Keratinocyte (primary cell): Measurements from ENCODE around the gene FKBP5. TPM values are rescaled to one million over a fixed set of nuclear protein-coding genes. Genes with fewer than 3 reads are reported as not detected.
"Not testable (repeated sequence)": the region's sequence is repeated elsewhere in the genome, so short reads cannot be mapped to it uniquely, and the experiment has no call there.

ENCODE experiments used
- DNase-seq: peaks from one replicate; pipeline ENCODE4 v3.0.0-alpha.2; 2011; ENCODE audit warnings: low read depth, missing footprints, low spot score
- FAIRE-seq: peaks from 2 replicates; lab custom pipeline; 2011; peaks lifted over from hg19 to GRCh38; lab: Jason Lieb, UNC
- H2AFZ ChIP-seq: 2 replicates; pipeline ENCODE4 v1.6.0; 2012; ENCODE audit warnings: low read length, control low read depth, inconsistent platforms; ENCODE audit not compliant: control insufficient read depth
- H3K27ac ChIP-seq: 2 replicates; pipeline ENCODE4 v1.5.1; 2011; ENCODE audit warnings: low read length; ENCODE audit not compliant: control insufficient read depth, insufficient read depth
- H3K27me3 ChIP-seq: 3 replicates; pipeline ENCODE4 v1.6.0; 2011; ENCODE audit warnings: low read length; ENCODE audit not compliant: control insufficient read depth, insufficient read depth; ENCODE audit errors: extremely low read depth
- H3K36me3 ChIP-seq, 2 experiments: 2 replicates in 1 of 2; 3 replicates in 1 of 2; pipeline ENCODE4 v1.5.1; 2011; ENCODE audit warnings: low read length in 2 of 2, mild to moderate bottlenecking in 1 of 2; ENCODE audit not compliant: control insufficient read depth in 2 of 2, insufficient read depth in 2 of 2; ENCODE audit errors: extremely low read depth in 1 of 2
- H3K4me1 ChIP-seq: 3 replicates; pipeline ENCODE4 v1.5.1; 2011; ENCODE audit warnings: low read length; ENCODE audit not compliant: control insufficient read depth, insufficient read depth; ENCODE audit errors: extremely low read depth
- H3K4me2 ChIP-seq: 3 replicates; pipeline ENCODE4 v1.6.0; 2011; ENCODE audit warnings: low read depth, low read length; ENCODE audit not compliant: control insufficient read depth, insufficient read depth; ENCODE audit errors: extremely low read depth
- H3K4me3 ChIP-seq, 3 experiments: fragments of 200-600 bp in 1 of 3; sonication (generic) in 1 of 3; 2 replicates in 2 of 3; 3 replicates in 1 of 3; pipeline ENCODE4 v1.5.1; 2011 to 2016; ENCODE audit warnings: low read length in 3 of 3, mild to moderate bottlenecking in 3 of 3, control low read depth in 2 of 3, inconsistent platforms in 1 of 3, low read depth in 1 of 3, mixed read lengths in 1 of 3, mixed run types in 1 of 3, moderate library complexity in 1 of 3; ENCODE audit not compliant: control insufficient read depth in 2 of 3, insufficient read depth in 2 of 3; ENCODE audit errors: extremely low read depth in 1 of 3
- H3K79me2 ChIP-seq: 2 replicates; pipeline ENCODE4 v1.6.0; 2012; ENCODE audit warnings: low read length; ENCODE audit not compliant: control insufficient read depth, insufficient read depth
- H3K9ac ChIP-seq: 3 replicates; pipeline ENCODE4 v1.6.0; 2011; ENCODE audit warnings: low read length; ENCODE audit not compliant: control insufficient read depth, insufficient read depth; ENCODE audit errors: extremely low read depth
- H3K9me1 ChIP-seq: 3 replicates; pipeline ENCODE4 v1.6.0; 2011; ENCODE audit warnings: low read length; ENCODE audit not compliant: control insufficient read depth, insufficient read depth; ENCODE audit errors: extremely low read depth
- H3K9me3 ChIP-seq: 2 replicates; pipeline ENCODE4 v1.5.1; 2012; ENCODE audit warnings: low read depth, low read length; ENCODE audit not compliant: control insufficient read depth
- H4K20me1 ChIP-seq: 3 replicates; pipeline ENCODE4 v1.6.0; 2011; ENCODE audit warnings: low read length; ENCODE audit not compliant: control insufficient read depth, insufficient read depth; ENCODE audit errors: extremely low read depth
- CTCF ChIP-seq, 3 experiments: IDR thresholded peaks in 1 of 3; conservative IDR thresholded peaks in 1 of 3; optimal IDR thresholded peaks in 1 of 3; 2 replicates in 2 of 3; 3 replicates in 1 of 3; pipeline versions ENCODE3 to v1.5.1; 2011; ENCODE audit warnings: low read length in 3 of 3, mild to moderate bottlenecking in 3 of 3, moderate library complexity in 2 of 3, control low read depth in 1 of 3, inconsistent platforms in 1 of 3; ENCODE audit not compliant: insufficient read depth in 2 of 3; ENCODE audit errors: extremely low read depth in 1 of 3
- EZH2 ChIP-seq: IDR thresholded peaks from one replicate; pipeline ENCODE4 v1.6.1; 2012; ENCODE audit warnings: inconsistent platforms, mild to moderate bottlenecking, low read length, moderate library complexity
- dilution Hi-C: fragments of 300-500 bp; cut with MboI; formaldehyde crosslinking; loops from one replicate; pipeline ENCODE4 v1.7.0; 2020; ENCODE audit warnings: low sequenced_read_pairs; ENCODE audit not compliant: extremely low pct_ligation_motif_present
- polyA plus RNA-seq, 5 experiments: library from polyadenylated mRNA; depleted of rRNA in 3 of 5; stranded (reverse) in 3 of 5; stranded (forward) in 1 of 5; unstranded in 1 of 5; fragments of >200 nt; gene quantifications; 1 replicate in 1 of 5; 2 replicates in 3 of 5; 3 replicates in 1 of 5; pipeline versions ENCODE4 v1.2.1 to v1.2.3, GENCODE V29; 2011 to 2012; ENCODE audit warnings: missing spikeins in 2 of 5, low read depth in 1 of 5, low replicate concordance in 1 of 5

Gene FKBP5
- polyA plus RNA-seq, 1 donor (not counting 4 experiments of a cell fraction or from before 2014, with no cell fraction given): 88.3 TPM

- TF ChIP-seq CTCF (optimal IDR thresholded peaks at IDR 0.05 in 1 of 3, IDR thresholded peaks at IDR 0.05 in 1 of 3, conservative IDR thresholded peaks at IDR 0.05 in 1 of 3; ENCODE audit: extremely low read depth in 1 of 3, insufficient read depth in 2 of 3, low read length in 3 of 3) (no peak), EZH2 (no peak)
- no peaks in the 10 kb centered on the region for H3K9me3 ChIP-seq
- dilution Hi-C loops: no loop called here
- no peak overlapping the region for H2AFZ ChIP-seq
- FAIRE-seq (no peak), DNase-seq (no peak)
- H3K27me3 ChIP-seq: no peaks in the 10 kb centered on the region
- H3K4me2 ChIP-seq: no peak overlapping the region
- H3K79me2 ChIP-seq: no peaks in the 10 kb centered on the region
- no peaks in the 10 kb centered on the region for H4K20me1 ChIP-seq
- H3K9me1 ChIP-seq: no peaks in the 10 kb centered on the region
- H3K4me3 ChIP-seq: no peak overlapping the region
- H3K27ac ChIP-seq: no peak overlapping the region
- H3K9ac ChIP-seq: no peak overlapping the region
- peaks cover 9% of the 10 kb centered on the region for H3K4me1 ChIP-seq
- H3K36me3 ChIP-seq: no peaks in the 10 kb centered on the region
These were observed 146.9 kb downstream of the FKBP5 start for GRCh38 chr6:35541836-35542235.

- TF ChIP-seq EZH2 (no peak), CTCF (optimal IDR thresholded peaks at IDR 0.05 in 1 of 3, IDR thresholded peaks at IDR 0.05 in 1 of 3, conservative IDR thresholded peaks at IDR 0.05 in 1 of 3; ENCODE audit: extremely low read depth in 1 of 3, insufficient read depth in 2 of 3, low read length in 3 of 3) (no peak)
- DNase-seq: no peak
These were observed 149.5 kb downstream of the FKBP5 start for GRCh38 chr6:35539223-35539622.

GRCh38 chr6:35535847-35536246 is 152.9 kb downstream of the FKBP5 start:
- dilution Hi-C loops, FAIRE-seq, H3K36me3 ChIP-seq: not testable (repeated sequence)

More at GRCh38 chr6:35539223-35539622, 149.5 kb downstream of the FKBP5 start:
- H4K20me1 ChIP-seq: no peaks in the 10 kb centered on the region
- H2AFZ ChIP-seq: no peak overlapping the region
- H3K79me2 ChIP-seq: no peaks in the 10 kb centered on the region
- FAIRE-seq: no peak
- no peaks in the 10 kb centered on the region for H3K9me1 ChIP-seq
- no peak overlapping the region for H3K27ac ChIP-seq
- dilution Hi-C loops: no loop called here
- no peak overlapping the region for H3K9ac ChIP-seq
- no peaks in the 10 kb centered on the region for H3K4me1 ChIP-seq
- H3K36me3 ChIP-seq: no peaks in the 10 kb centered on the region
- H3K4me2 ChIP-seq: no peak overlapping the region
- no peak overlapping the region for H3K4me3 ChIP-seq
- no peaks in the 10 kb centered on the region for H3K27me3 ChIP-seq
- no peaks in the 10 kb centered on the region for H3K9me3 ChIP-seq

More at GRCh38 chr6:35535847-35536246, 152.9 kb downstream of the FKBP5 start:
- H4K20me1 ChIP-seq, H3K9me3 ChIP-seq, H3K27me3 ChIP-seq, H3K4me2 ChIP-seq, H3K27ac ChIP-seq, H3K4me3 ChIP-seq, H3K79me2 ChIP-seq, H3K9ac ChIP-seq, H3K4me1 ChIP-seq, H2AFZ ChIP-seq, DNase-seq, H3K9me1 ChIP-seq: not testable (repeated sequence)
